ENCODE data around the gene SERPINB1.

DNA sequence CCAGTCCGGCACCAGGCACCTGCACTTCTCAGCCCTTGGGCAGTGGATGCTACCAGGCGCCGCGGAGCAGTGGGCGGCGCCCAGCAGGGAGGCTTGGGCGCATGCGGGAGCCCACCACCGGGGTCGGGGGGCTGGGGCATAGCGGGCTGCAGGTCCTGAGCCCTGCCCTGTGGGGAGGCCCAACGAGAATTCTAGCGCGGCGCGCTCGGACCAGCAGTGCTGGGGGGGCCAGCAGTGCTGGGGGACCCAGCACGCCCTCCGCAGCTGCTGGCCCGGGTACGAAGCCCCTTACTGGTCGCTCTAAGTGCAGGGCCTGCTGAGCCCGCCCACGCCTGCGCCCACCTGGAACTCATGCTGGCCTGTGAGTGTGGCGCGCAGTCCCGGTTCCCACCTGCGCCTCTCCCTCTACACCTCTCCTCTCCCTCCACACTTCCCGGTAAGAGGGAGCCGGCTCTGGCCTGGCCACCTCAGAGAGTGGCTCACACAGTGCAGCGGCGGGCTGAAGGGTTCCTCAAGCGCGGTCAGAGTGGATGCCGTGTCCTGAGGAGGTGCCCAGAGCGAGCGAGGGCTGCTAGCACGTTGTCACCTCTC lies 28.5 kb upstream of the SERPINB1 start:
- TF ChIP-seq, protein P1, sequence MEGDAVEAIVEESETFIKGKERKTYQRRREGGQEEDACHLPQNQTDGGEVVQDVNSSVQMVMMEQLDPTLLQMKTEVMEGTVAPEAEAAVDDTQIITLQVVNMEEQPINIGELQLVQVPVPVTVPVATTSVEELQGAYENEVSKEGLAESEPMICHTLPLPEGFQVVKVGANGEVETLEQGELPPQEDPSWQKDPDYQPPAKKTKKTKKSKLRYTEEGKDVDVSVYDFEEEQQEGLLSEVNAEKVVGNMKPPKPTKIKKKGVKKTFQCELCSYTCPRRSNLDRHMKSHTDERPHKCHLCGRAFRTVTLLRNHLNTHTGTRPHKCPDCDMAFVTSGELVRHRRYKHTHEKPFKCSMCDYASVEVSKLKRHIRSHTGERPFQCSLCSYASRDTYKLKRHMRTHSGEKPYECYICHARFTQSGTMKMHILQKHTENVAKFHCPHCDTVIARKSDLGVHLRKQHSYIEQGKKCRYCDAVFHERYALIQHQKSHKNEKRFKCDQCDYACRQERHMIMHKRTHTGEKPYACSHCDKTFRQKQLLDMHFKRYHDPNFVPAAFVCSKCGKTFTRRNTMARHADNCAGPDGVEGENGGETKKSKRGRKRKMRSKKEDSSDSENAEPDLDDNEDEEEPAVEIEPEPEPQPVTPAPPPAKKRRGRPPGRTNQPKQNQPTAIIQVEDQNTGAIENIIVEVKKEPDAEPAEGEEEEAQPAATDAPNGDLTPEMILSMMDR (IDR thresholded peaks at IDR 0.05), result no peak
- TF ChIP-seq POLR2A (IDR thresholded peaks at IDR 0.05), result no peak

All from uterus (tissue), 2 donors.